Measurements from ENCODE around the gene HSD17B8.

GRCh38 chr6:33193619-33194018 is 10.8 kb upstream of the HSD17B8 start:
- TF ChIP-seq, protein P1, sequence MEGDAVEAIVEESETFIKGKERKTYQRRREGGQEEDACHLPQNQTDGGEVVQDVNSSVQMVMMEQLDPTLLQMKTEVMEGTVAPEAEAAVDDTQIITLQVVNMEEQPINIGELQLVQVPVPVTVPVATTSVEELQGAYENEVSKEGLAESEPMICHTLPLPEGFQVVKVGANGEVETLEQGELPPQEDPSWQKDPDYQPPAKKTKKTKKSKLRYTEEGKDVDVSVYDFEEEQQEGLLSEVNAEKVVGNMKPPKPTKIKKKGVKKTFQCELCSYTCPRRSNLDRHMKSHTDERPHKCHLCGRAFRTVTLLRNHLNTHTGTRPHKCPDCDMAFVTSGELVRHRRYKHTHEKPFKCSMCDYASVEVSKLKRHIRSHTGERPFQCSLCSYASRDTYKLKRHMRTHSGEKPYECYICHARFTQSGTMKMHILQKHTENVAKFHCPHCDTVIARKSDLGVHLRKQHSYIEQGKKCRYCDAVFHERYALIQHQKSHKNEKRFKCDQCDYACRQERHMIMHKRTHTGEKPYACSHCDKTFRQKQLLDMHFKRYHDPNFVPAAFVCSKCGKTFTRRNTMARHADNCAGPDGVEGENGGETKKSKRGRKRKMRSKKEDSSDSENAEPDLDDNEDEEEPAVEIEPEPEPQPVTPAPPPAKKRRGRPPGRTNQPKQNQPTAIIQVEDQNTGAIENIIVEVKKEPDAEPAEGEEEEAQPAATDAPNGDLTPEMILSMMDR (IDR thresholded peaks at IDR 0.05; ENCODE audit: borderline replicate concordance, extremely low read depth, low read length, poor library complexity, severe bottlenecking) = no peak
- TF ChIP-seq EZH2 (IDR thresholded peaks at IDR 0.05; ENCODE audit: borderline replicate concordance, low read depth, low read length, severe bottlenecking) = no peak

Measured in DND-41 (cell line).